ENCODE results near the gene SLC45A3.

DNA sequence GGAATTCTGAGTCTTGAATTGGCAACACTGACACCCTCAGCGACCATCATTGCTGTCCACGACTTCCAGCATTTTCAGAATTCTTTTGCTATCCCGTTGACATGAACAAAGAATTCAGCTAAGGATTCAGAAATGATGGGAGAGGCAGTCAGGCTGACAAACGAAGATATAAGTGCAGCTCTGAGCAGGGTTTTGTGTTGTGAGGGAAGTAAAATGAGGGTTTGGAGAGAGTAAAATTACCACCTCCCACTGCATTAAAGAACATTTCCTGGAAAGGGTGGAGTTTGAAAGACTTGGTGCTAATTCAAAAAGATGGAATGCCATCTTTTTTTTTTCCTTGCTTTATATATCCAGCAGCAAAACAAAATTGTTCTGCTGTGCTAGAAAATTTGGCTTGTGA lies 43.6 kb downstream of the SLC45A3 start:
- no peak for TF ChIP-seq CTCF (IDR thresholded peaks at IDR 0.05; ENCODE audit: low read depth, low read length, missing input control)
- no peak for TF ChIP-seq RAD21 (IDR thresholded peaks at IDR 0.05)
- no peak for TF ChIP-seq YY1 (IDR thresholded peaks at IDR 0.05)

Measured in liver (tissue), 3 donors.